ENCODE data around the gene LMBR1L. TPM values are rescaled to one million over a fixed set of nuclear protein-coding genes. Genes with fewer than 3 reads are reported as not detected.

LMBR1L gene
- total and polyA plus RNA-seq, 2 of the 8 experiments (the other 6 are each of a cell fraction or from before 2014, with no cell fraction given) = 36.6 to 49.6 TPM

DNA sequence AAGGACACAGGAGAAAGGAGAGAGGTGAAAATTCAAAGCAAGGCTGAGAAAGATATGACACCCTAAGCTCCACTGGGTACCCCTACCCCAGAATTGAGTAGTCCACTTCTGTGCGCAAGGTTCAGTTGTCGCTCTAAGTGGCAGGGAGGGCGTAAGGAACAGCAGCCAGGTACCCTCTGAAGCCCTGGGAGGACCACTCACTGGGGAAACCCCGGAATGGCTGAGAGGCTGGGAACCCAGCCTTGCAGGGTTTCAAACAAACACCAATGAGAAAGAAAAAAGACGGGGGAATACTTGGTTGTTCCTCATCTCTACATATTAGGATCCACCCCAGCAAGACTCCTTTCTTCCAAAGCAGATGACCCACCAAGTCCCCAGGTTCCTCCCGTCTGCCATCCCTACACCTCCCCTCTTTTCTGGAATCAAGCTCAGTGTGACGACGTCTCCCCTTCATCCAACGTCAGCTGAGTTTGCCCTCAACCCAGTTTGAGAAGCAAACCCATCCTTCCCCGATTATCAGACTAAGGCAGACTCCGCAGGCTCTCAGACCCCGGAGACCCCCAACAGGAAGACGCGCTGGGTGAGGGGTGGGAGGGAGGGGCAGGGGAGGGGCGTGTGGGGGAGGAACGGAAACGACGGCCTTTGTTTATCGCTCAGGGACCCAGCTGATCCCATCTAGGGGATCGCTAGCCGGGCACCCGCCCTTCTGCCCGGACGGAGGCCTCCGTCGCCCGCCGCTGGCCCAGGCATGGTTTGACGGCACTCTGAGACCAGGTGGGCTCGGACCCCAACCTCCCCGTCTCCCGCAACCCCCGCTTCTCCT is 795 bp downstream of the LMBR1L start:
- Histone ChIP-seq H2AK5ac (ENCODE audit: low read depth, low read length) (no peak overlapping the region), H3K27me3 (replicated peaks in 1 of 4; ENCODE audit: control insufficient read depth in 3 of 4, extremely low read depth in 1 of 4, insufficient read depth in 3 of 4, low read length in 3 of 4) (no peaks in the 10 kb centered on the region), H3K23me2 (ENCODE audit: low read depth, low read length) (peaks cover 9% of the 10 kb centered on the region; the same call in 1 of the 2 replicates), H3K79me1 (ENCODE audit: low read depth, low read length) (peaks cover 14% of the 10 kb centered on the region; the same call in 1 of the 2 replicates), H2BK15ac (ENCODE audit: low read length) (no peak overlapping the region), H3K4ac (replicated peaks; ENCODE audit: insufficient read length, low read depth, low read length) (no peak overlapping the region), H3K56ac (replicated peaks; ENCODE audit: insufficient read length, low read depth, low read length) (peak overlapping the region; percentile 49), H3K4me1 (replicated peaks in 1 of 4; ENCODE audit: control insufficient read depth in 3 of 4, insufficient read depth in 4 of 4, low read length in 3 of 4) (peaks cover 0 to 10% (median 2%) of the 10 kb centered on the region in 4 experiments; a peak in 4 of 7 replicates), H4K8ac (ENCODE audit: extremely low read depth, insufficient read depth, low read length) (peak overlapping the region; percentile 82; the same call in 1 of the 2 replicates), H3K9ac (replicated peaks in 1 of 4; ENCODE audit: extremely low read depth in 1 of 4, low read depth in 3 of 4, low read length in 3 of 4) (peak overlapping the region; percentile 54 to 78 (median 74)), H2BK12ac (ENCODE audit: low read depth, low read length) (no peak overlapping the region), H2AFZ (ENCODE audit: low read length) (no peak overlapping the region), H2BK120ac (replicated peaks; ENCODE audit: low read depth, low read length) (no peak overlapping the region), H3K14ac (ENCODE audit: insufficient read length) (no peak overlapping the region), H4K20me1 (replicated peaks in 1 of 2; ENCODE audit: control insufficient read depth in 1 of 2, insufficient read depth in 2 of 2, low read length in 2 of 2) (peaks cover 3 to 16% of the 10 kb centered on the region in 2 experiments), H3K4me3 (ENCODE audit: extremely low read depth in 1 of 4, insufficient read depth in 2 of 4, low read depth in 3 of 4, low read length in 4 of 4) (peak overlapping the region; percentile 74 to 99 (median 92)), H4K91ac (replicated peaks; ENCODE audit: insufficient read length, low read length) (peak overlapping the region; percentile 72), H3K4me2 (ENCODE audit: insufficient read depth in 1 of 2, low read depth in 2 of 2, low read length in 2 of 2) (peak overlapping the region; percentile 66 to 77), H3K36me3 (ENCODE audit: control insufficient read depth in 2 of 4, insufficient read depth in 4 of 4, low read length in 3 of 4) (no peaks in the 10 kb centered on the region), H4K5ac (ENCODE audit: insufficient read length, low read depth, low read length) (no peak overlapping the region), H3K18ac (ENCODE audit: extremely low read depth, low read length) (peak overlapping the region; percentile 3; the same call in 1 of the 2 replicates), H3K27ac (ENCODE audit: low read depth, low read length) (peak overlapping the region; percentile 55; the same call in 1 of the 2 replicates), H3K79me2 (ENCODE audit: control insufficient read depth in 1 of 2, insufficient read depth in 2 of 2, low read length in 2 of 2) (peaks cover 0 to 20% of the 10 kb centered on the region in 2 experiments; a peak in 2 of 4 replicates), H3K23ac (ENCODE audit: insufficient read length) (no peak overlapping the region), H2BK5ac (ENCODE audit: low read depth, low read length) (peak overlapping the region; percentile 79; the same call in 1 of the 2 replicates), H2BK20ac (ENCODE audit: low read length) (no peak overlapping the region), H3K9me3 (ENCODE audit: insufficient read depth in 2 of 2, low read depth in 1 of 2, low read length in 1 of 2) (no peaks in the 10 kb centered on the region)
- CTCF ChIA-PET (ENCODE audit: partially characterized antibody) = interaction anchor here (0.5 to 16.2 kb wide), 10 partner anchors 10 to 187 kb away, joined by 3 to 235 read pairs (median 12); partner anchors contain the start of genes DHH, RHEBL1 and TUBA1B
- TF ChIP-seq SIN3A (conservative IDR thresholded peaks at IDR 0.05 in 1 of 2, IDR thresholded peaks at IDR 0.05 in 1 of 2; ENCODE audit: low read depth in 1 of 2, low read length in 2 of 2) (0 out of 4 replicates have a peak, but pooled peaks of 1 of the 2 experiments have one; percentile 49), CREB1 (IDR thresholded peaks at IDR 0.05) (peak; percentile 18; the same call in 1 of the 2 replicates), SP1 (IDR thresholded peaks at IDR 0.05; ENCODE audit: low read depth, low read length) (no peak), KDM4A (IDR thresholded peaks at IDR 0.05; ENCODE audit: low read depth, low read length, severe bottlenecking) (peak; percentile 45)
- no peak for DNase-seq (ENCODE audit: low read depth in 1 of 2, low spot score in 2 of 2)
- FAIRE-seq = no peak
- POLR2A ChIA-PET (ENCODE audit: partially characterized antibody) = interaction anchor here (0.6 to 4.4 kb wide), 12 partner anchors 10 to 154 kb away, joined by 3 to 51 read pairs (median 5); partner anchors contain the start of genes DHH, KMT2D, TUBA1A and TUBA1B
- 21% methylated on average over 13 of the region's 33 CpGs; no CpG with 5 or more reads in 1 of the 2 experiments for WGBS, 2 experiments (ENCODE audit: extremely low coverage in 1 of 2, insufficient coverage in 1 of 2, insufficient read length in 1 of 2, insufficient replicate concordance in 2 of 2, low coverage in 1 of 2, low lambda C conversion rate in 2 of 2, missing lambda C conversion rate in 1 of 2)

Data from H1 (cell line).